Neuronal stem cell (in vitro differentiated cells): ENCODE measurements around the gene STXBP5L.
"Not testable (repeated sequence)": the region's sequence is repeated elsewhere in the genome, so short reads cannot be mapped to it uniquely, and the experiment has no call there.

Experiments
- DNase-seq: peaks from one replicate; pipeline ENCODE4 v3.0.0-alpha.2; 2013; ENCODE audit warnings: low spot score
- H2AFZ ChIP-seq: one replicate; pipeline ENCODE4 v1.6.1; 2013; ENCODE audit warnings: mild to moderate bottlenecking, low read length, inconsistent platforms
- H2AK5ac ChIP-seq: 2 replicates; pipeline ENCODE4 v1.6.1; 2013; ENCODE audit warnings: low read depth, mild to moderate bottlenecking, inconsistent platforms, low read length, moderate library complexity, mixed read lengths
- H2BK120ac ChIP-seq: 2 replicates; pipeline ENCODE4 v1.6.1; 2013; ENCODE audit warnings: low read depth, mild to moderate bottlenecking, inconsistent platforms, low read length, moderate library complexity, mixed read lengths
- H2BK12ac ChIP-seq: one replicate; pipeline ENCODE4 v1.6.1; 2013; ENCODE audit warnings: low read length, inconsistent platforms
- H2BK15ac ChIP-seq: 2 replicates; pipeline ENCODE4 v1.6.1; 2013; ENCODE audit warnings: mild to moderate bottlenecking, low read length, inconsistent platforms, mixed read lengths
- H2BK5ac ChIP-seq: one replicate; pipeline ENCODE4 v1.6.1; 2013; ENCODE audit warnings: inconsistent platforms, mild to moderate bottlenecking, low read length, moderate library complexity
- H3K14ac ChIP-seq: one replicate; pipeline ENCODE4 v1.6.1; 2013; ENCODE audit warnings: low read length, inconsistent platforms
- H3K18ac ChIP-seq: 2 replicates; pipeline ENCODE4 v1.6.1; 2013; ENCODE audit warnings: low read length, inconsistent platforms
- H3K23ac ChIP-seq: 2 replicates; pipeline ENCODE4 v1.6.1; 2013; ENCODE audit warnings: low read depth, mild to moderate bottlenecking, mixed read lengths, low read length, inconsistent platforms; ENCODE audit not compliant: poor library complexity
- H3K27ac ChIP-seq: replicated peaks from 3 replicates; pipeline ENCODE4 v1.5.1; 2013; ENCODE audit warnings: low read length, inconsistent platforms
- H3K27me3 ChIP-seq, 3 experiments: 2 replicates each; pipeline ENCODE4 v1.6.1; 2013; ENCODE audit warnings: low read length in 3 of 3, mild to moderate bottlenecking in 2 of 3, inconsistent platforms in 1 of 3, low read depth in 1 of 3, mixed read lengths in 1 of 3, moderate library complexity in 1 of 3; ENCODE audit not compliant: control insufficient read depth in 3 of 3, insufficient read depth in 3 of 3
- H3K36me3 ChIP-seq, 2 donors: replicated peaks in 1 of 2; 2 replicates each; pipeline ENCODE4 v1.6.1; 2013; ENCODE audit warnings: low read length in 2 of 2; ENCODE audit not compliant: control insufficient read depth in 2 of 2, insufficient read depth in 2 of 2
- H3K4ac ChIP-seq: 2 replicates; pipeline ENCODE4 v1.6.1; 2013; ENCODE audit warnings: inconsistent platforms, mild to moderate bottlenecking, low read length, moderate library complexity
- H3K4me1 ChIP-seq, 2 donors: 1 replicate in 1 of 2; 2 replicates in 1 of 2; pipeline ENCODE4 v1.6.1; 2013; ENCODE audit warnings: low read length in 2 of 2, low read depth in 1 of 2; ENCODE audit not compliant: control insufficient read depth in 2 of 2, insufficient read depth in 1 of 2
- H3K4me2 ChIP-seq: one replicate; pipeline ENCODE4 v1.6.1; 2013; ENCODE audit warnings: mild to moderate bottlenecking, low read length, inconsistent platforms; ENCODE audit not compliant: insufficient read depth, poor library complexity, severe bottlenecking
- H3K4me3 ChIP-seq, 2 donors: 2 replicates each; pipeline ENCODE4 v1.5.1; 2013; ENCODE audit warnings: low read length in 2 of 2, mild to moderate bottlenecking in 2 of 2, inconsistent platforms in 1 of 2, moderate library complexity in 1 of 2
- H3K79me1 ChIP-seq: one replicate; pipeline ENCODE4 v1.6.1; 2013; ENCODE audit warnings: low read depth, mild to moderate bottlenecking, inconsistent platforms, low read length, moderate library complexity
- H3K9ac ChIP-seq: one replicate; pipeline ENCODE4 v1.6.1; 2013; ENCODE audit warnings: mild to moderate bottlenecking, low read depth, low read length, inconsistent platforms; ENCODE audit not compliant: poor library complexity
- H3K9me3 ChIP-seq, 2 donors: replicated peaks in 1 of 2; 2 replicates each; pipeline versions ENCODE3 to v1.6.1; 2013; ENCODE audit warnings: low read length in 2 of 2, mild to moderate bottlenecking in 2 of 2, inconsistent platforms in 1 of 2, low read depth in 1 of 2, mixed read lengths in 1 of 2, moderate library complexity in 1 of 2; ENCODE audit not compliant: control insufficient read depth in 2 of 2, insufficient read depth in 1 of 2
- H4K8ac ChIP-seq: one replicate; pipeline ENCODE4 v1.6.1; 2013; ENCODE audit warnings: low read depth, mild to moderate bottlenecking, inconsistent platforms, low read length, moderate library complexity
- H4K91ac ChIP-seq: one replicate; pipeline ENCODE4 v1.6.1; 2013; ENCODE audit warnings: low read length, low read depth, mild to moderate bottlenecking, inconsistent platforms; ENCODE audit not compliant: poor library complexity
- WGBS, 2 donors: extraction: QIAGEN DNeasy Blood & Tissue Kit; methylation state at CpG; one replicate each; pipeline ENCODE4 v1.1.7; 2013; ENCODE audit warnings: missing lambda C conversion rate in 2 of 2, mixed read lengths in 1 of 2; ENCODE audit not compliant: insufficient read length in 2 of 2, insufficient replicate concordance in 1 of 2; ENCODE audit errors: extremely low coverage in 2 of 2; 5-methylcytosine and 5-hydroxymethylcytosine counted together

The STXBP5L gene

DNA sequence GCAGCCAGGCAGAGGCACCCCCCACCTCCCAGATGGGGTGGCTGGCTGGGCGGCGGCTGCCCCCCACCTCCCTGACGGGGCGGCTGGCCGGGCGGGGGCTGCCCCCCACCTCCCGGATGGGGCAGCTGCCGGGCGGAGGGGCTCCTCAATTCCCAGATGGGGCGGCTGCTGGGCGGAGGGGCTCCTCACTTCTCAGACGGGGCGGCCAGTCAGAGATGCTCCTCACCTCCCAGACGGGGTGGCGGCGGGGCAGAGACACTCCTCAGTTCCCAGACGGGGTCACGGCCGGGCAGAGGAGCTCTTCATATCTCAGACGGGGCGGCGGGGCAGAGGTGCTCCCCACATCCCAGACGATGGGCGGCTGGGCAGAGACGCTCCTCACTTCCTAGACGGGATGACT is 282.6 kb downstream of the STXBP5L start:
- H2BK15ac ChIP-seq, H3K4ac ChIP-seq, H3K9me3 ChIP-seq, H3K9ac ChIP-seq, H3K14ac ChIP-seq, H2AK5ac ChIP-seq, H3K36me3 ChIP-seq, H3K4me3 ChIP-seq, H3K4me1 ChIP-seq, H3K18ac ChIP-seq, H3K79me1 ChIP-seq, H2BK12ac ChIP-seq, H3K23ac ChIP-seq, H2AFZ ChIP-seq, H3K27me3 ChIP-seq, H3K4me2 ChIP-seq, H3K27ac ChIP-seq, H2BK120ac ChIP-seq, H2BK5ac ChIP-seq, DNase-seq, H4K8ac ChIP-seq, H4K91ac ChIP-seq: not testable (repeated sequence)
- WGBS, 2 donors: no CpG with 5 or more reads among the region's 26 CpGs

DNA sequence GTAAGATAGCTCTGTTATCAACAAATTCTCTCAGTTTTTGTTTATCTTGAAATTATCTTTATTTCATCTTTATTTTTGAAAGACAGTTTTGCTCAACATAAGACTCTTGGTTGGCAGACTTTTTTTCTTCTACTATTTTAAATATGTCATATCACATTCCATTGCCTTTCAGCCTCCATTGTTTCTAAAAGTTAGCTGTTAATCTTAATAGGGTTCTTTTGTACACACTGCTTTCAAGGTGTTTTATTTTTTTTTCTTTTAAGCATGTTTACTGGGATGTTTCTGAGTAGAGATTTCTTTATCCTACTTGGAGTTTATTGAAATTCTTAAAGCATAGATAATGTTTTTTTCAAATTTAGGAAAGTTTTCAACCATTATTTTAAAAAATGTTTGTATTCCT is 294.6 kb downstream of the STXBP5L start:
- Histone ChIP-seq H3K18ac (no peak overlapping the region), H3K27me3 (no peaks in the 10 kb centered on the region), H3K27ac (no peak overlapping the region), H3K9ac (no peak overlapping the region), H2BK12ac (no peak overlapping the region), H4K8ac (no peak overlapping the region), H3K79me1 (no peaks in the 10 kb centered on the region), H2AFZ (no peak overlapping the region), H3K4me1 (no peaks in the 10 kb centered on the region), H2BK15ac (no peak overlapping the region), H2AK5ac (no peak overlapping the region), H2BK5ac (no peak overlapping the region), H3K4me3 (no peak overlapping the region), H3K4ac (no peak overlapping the region), H3K14ac (no peak overlapping the region), H2BK120ac (no peak overlapping the region), H3K23ac (no peak overlapping the region), H3K36me3 (no peaks in the 10 kb centered on the region), H3K9me3 (no peaks in the 10 kb centered on the region), H3K4me2 (no peak overlapping the region), H4K91ac (no peak overlapping the region)
- no peak for DNase-seq

DNA sequence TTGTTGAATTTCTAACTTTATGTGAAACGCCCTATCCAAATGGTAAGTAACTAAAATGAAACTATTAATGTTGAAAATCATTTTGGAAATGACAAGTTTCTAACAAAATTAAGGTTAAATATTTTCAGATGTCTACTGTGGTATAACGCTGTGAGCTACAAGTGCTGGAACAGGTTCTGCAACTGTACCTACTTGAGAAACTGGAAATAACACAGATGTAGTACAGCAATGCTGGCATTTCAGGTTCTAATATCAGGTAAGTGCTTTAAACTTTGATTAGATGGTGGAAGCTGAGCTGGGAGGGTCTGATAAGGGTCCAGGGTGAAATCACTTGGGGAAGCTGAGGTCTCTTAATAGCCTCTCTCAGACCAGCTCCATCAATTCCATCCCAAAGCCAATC is 315.1 kb downstream of the STXBP5L start:
- H3K14ac ChIP-seq: no peak overlapping the region
- H3K4me2 ChIP-seq: no peak overlapping the region
- no peak for DNase-seq
- H3K23ac ChIP-seq: no peak overlapping the region
- no peak overlapping the region for H3K18ac ChIP-seq
- no peak overlapping the region for H2BK120ac ChIP-seq
- H4K91ac ChIP-seq: no peak overlapping the region
- no peak overlapping the region for H4K8ac ChIP-seq
- H3K4me1 ChIP-seq: no peaks in the 10 kb centered on the region
- H3K4me3 ChIP-seq: no peak overlapping the region
- H3K9ac ChIP-seq: no peak overlapping the region
- H3K27me3 ChIP-seq: no peaks in the 10 kb centered on the region
- H2AK5ac ChIP-seq: no peak overlapping the region
- no peak overlapping the region for H2BK15ac ChIP-seq
- no peak overlapping the region for H2BK12ac ChIP-seq
- no CpG with 5 or more reads among the region's 2 CpGs for WGBS, 2 donors
- H3K9me3 ChIP-seq: no peaks in the 10 kb centered on the region
- no peak overlapping the region for H2AFZ ChIP-seq
- no peak overlapping the region for H2BK5ac ChIP-seq
- H3K79me1 ChIP-seq: no peaks in the 10 kb centered on the region
- no peak overlapping the region for H3K27ac ChIP-seq
- H3K4ac ChIP-seq: no peak overlapping the region
- H3K36me3 ChIP-seq: no peaks in the 10 kb centered on the region

DNA sequence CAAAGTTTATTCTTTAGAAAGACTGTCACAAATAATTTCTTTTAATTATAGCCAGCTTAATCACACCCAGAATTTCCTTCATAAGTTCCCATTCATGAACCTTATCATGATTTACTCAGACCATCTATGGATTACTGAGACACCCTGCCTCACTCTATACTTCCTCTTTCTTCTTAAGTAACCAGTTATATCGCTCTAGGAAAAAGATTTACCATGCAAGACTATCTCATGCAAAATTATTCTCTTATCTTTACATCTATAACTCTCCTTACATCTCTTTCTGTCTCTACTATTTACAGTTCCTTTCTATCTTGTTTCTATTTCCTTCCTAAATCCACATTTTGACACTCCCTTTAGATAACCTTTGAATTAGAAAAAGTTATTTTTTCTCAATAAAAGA is 321.0 kb downstream of the STXBP5L start:
- no peak overlapping the region for H2BK120ac ChIP-seq
- H2BK5ac ChIP-seq: no peak overlapping the region
- no peak overlapping the region for H3K4me2 ChIP-seq
- H3K4me3 ChIP-seq: no peak overlapping the region
- H3K27ac ChIP-seq: no peak overlapping the region
- no peaks in the 10 kb centered on the region for H3K36me3 ChIP-seq
- H3K79me1 ChIP-seq: no peaks in the 10 kb centered on the region
- no peak overlapping the region for H4K91ac ChIP-seq
- H3K27me3 ChIP-seq: no peaks in the 10 kb centered on the region
- no peak overlapping the region for H2AK5ac ChIP-seq
- H2BK15ac ChIP-seq: no peak overlapping the region
- H2AFZ ChIP-seq: no peak overlapping the region
- no CpG with 5 or more reads among the region's 1 CpG for WGBS, 2 donors
- H3K4me1 ChIP-seq: no peaks in the 10 kb centered on the region
- H3K18ac ChIP-seq: no peak overlapping the region
- H3K9me3 ChIP-seq: no peaks in the 10 kb centered on the region
- no peak overlapping the region for H3K23ac ChIP-seq
- no peak overlapping the region for H3K9ac ChIP-seq
- H4K8ac ChIP-seq: no peak overlapping the region
- no peak overlapping the region for H3K14ac ChIP-seq
- no peak for DNase-seq
- no peak overlapping the region for H2BK12ac ChIP-seq
- H3K4ac ChIP-seq: no peak overlapping the region
